HCT116 (cell line): ENCODE results near the gene ERVFRD-1. TPM values are rescaled to one million over a fixed set of nuclear protein-coding genes. Genes with fewer than 3 reads are reported as not detected.
A peak's percentile ranks its signal among the peaks of the same experiment; 100 is the strongest.
"Not testable (repeated sequence)": the region's sequence is repeated elsewhere in the genome, so short reads cannot be mapped to it uniquely, and the experiment has no call there.

ENCODE experiments used
- ATAC-seq: fragments of 200-7000 bp; cut with Tn5 transposase; 2 replicates; pipeline ENCODE4 v1.9.1; 2020; ENCODE audit warnings: mild to moderate bottlenecking, moderate library complexity
- BruUV-seq: library from RNA; stranded (reverse); fragments of 400-500 nt; replicated peaks from 2 replicates; lab custom pipeline; 2021; lab: Mats Ljungman, UMichigan
- CTCF ChIA-PET: fragments of 300-600 bp; sonication (Branson Sonifier 250); formaldehyde crosslinking; loops from one replicate; lab custom pipeline; 2021; ENCODE audit warnings: antibody characterized with exemption; lab: Charles Lee
- POLR2A ChIA-PET: fragments of 300-600, 350-600 bp; sonication (Branson Sonifier 250); formaldehyde crosslinking; loops from one replicate; lab custom pipeline; 2021; ENCODE audit warnings: antibody characterized with exemption; lab: Charles Lee
- RAD21 ChIA-PET, 2 experiments: fragments of 300-600 bp; sonication (Branson Sonifier 250); formaldehyde crosslinking; loops; one replicate each; lab custom pipeline; 2023; ENCODE audit warnings: low total read pairs in 2 of 2; ENCODE audit not compliant: uncharacterized antibody in 2 of 2, unreplicated experiment in 2 of 2, low non-redundant PET in 1 of 2; lab: Charles Lee
- DNase-seq: peaks from one replicate; pipeline ENCODE4 v3.0.0-alpha.2; 2010; ENCODE audit warnings: low read depth, low spot score
- H2AFZ ChIP-seq: fragments of 200-600 bp; shearing (Covaris generic), sonication (generic); 2 replicates; pipeline ENCODE4 v1.6.1; 2017; ENCODE audit warnings: low read depth, mixed run types, mixed read lengths, antibody characterized with exemption, low read length; ENCODE audit not compliant: poor library complexity, severe bottlenecking
- H3K27ac ChIP-seq: 2 replicates; pipeline ENCODE4 v1.5.1; 2012; ENCODE audit warnings: low read depth, low read length
- H3K27me3 ChIP-seq: fragments of 200-600 bp; sonication (generic); 2 replicates; pipeline ENCODE4 v1.6.1; 2016; ENCODE audit warnings: mixed run types, low read length, mixed read lengths; ENCODE audit not compliant: insufficient read depth
- H3K36me3 ChIP-seq, 2 experiments: fragments of 200-500 bp in 1 of 2; fragments of 200-600 bp in 1 of 2; sonication (Bioruptor generic) in 1 of 2; sonication (generic) in 1 of 2; 2 replicates each; pipeline versions ENCODE4 v1.5.1 to v1.6.1; 2014 to 2016; ENCODE audit warnings: low read length in 2 of 2, inconsistent platforms in 1 of 2, mixed read lengths in 1 of 2, mixed run types in 1 of 2; ENCODE audit not compliant: insufficient read depth in 2 of 2, control insufficient read depth in 1 of 2
- H3K4me1 ChIP-seq, 2 experiments: fragments of 200-600 bp in 1 of 2; sonication (generic) in 1 of 2; 2 replicates each; pipeline versions ENCODE4 v1.5.1 to v1.6.1; 2012 to 2017; ENCODE audit warnings: low read length in 2 of 2, inconsistent platforms in 1 of 2, mild to moderate bottlenecking in 1 of 2, mixed read lengths in 1 of 2, mixed run types in 1 of 2, moderate library complexity in 1 of 2; ENCODE audit not compliant: insufficient read depth in 2 of 2, control insufficient read depth in 1 of 2
- H3K4me2 ChIP-seq: fragments of 200-600 bp; sonication (generic); 2 replicates; pipeline ENCODE4 v1.6.1; 2017; ENCODE audit warnings: mixed run types, low read length, mixed read lengths
- H3K4me3 ChIP-seq, 2 experiments: fragments of 200-600 bp in 1 of 2; sonication (generic) in 1 of 2; replicated peaks in 1 of 2; 2 replicates each; pipeline ENCODE4 v1.5.1; 2011 to 2016; ENCODE audit warnings: low read length in 2 of 2, control low read depth in 1 of 2, low read depth in 1 of 2, mild to moderate bottlenecking in 1 of 2, mixed read lengths in 1 of 2, mixed run types in 1 of 2
- H3K79me2 ChIP-seq: fragments of 200-600 bp; sonication (generic); 2 replicates; pipeline ENCODE4 v1.6.1; 2017; ENCODE audit warnings: mild to moderate bottlenecking, mixed run types, low read length, moderate library complexity, mixed read lengths; ENCODE audit not compliant: insufficient read depth
- H3K9ac ChIP-seq: fragments of 200-600 bp; sonication (generic); 2 replicates; pipeline ENCODE4 v1.6.1; 2016; ENCODE audit warnings: low read length, mixed read lengths
- H3K9me2 ChIP-seq: fragments of 200-600 bp; sonication (generic), shearing (Covaris generic); 2 replicates; pipeline ENCODE4 v1.6.1; 2017; ENCODE audit warnings: mixed run types, mild to moderate bottlenecking, moderate library complexity; ENCODE audit not compliant: insufficient read depth
- H3K9me3 ChIP-seq, 2 experiments: fragments of 200-500 bp in 1 of 2; fragments of 200-600 bp in 1 of 2; sonication (Bioruptor generic) in 1 of 2; sonication (generic) in 1 of 2; 2 replicates each; pipeline ENCODE4 v1.6.1; 2014 to 2017; ENCODE audit warnings: low read length in 2 of 2, mixed read lengths in 2 of 2, inconsistent platforms in 1 of 2, low read depth in 1 of 2, mild to moderate bottlenecking in 1 of 2, mixed run types in 1 of 2, moderate library complexity in 1 of 2; ENCODE audit not compliant: control insufficient read depth in 1 of 2, insufficient read depth in 1 of 2
- H4K20me1 ChIP-seq: fragments of 200-600 bp; sonication (generic), shearing (Covaris generic); 2 replicates; pipeline ENCODE4 v1.6.1; 2017; ENCODE audit warnings: mixed run types, mild to moderate bottlenecking, moderate library complexity; ENCODE audit not compliant: insufficient read depth
- ATF3 ChIP-seq: IDR thresholded peaks from 2 replicates; pipeline ENCODE4 v1.6.1; 2012
- CEBPB ChIP-seq: IDR thresholded peaks from 2 replicates; pipeline ENCODE4 v1.6.1; 2012; ENCODE audit warnings: low read depth
- EGR1 ChIP-seq: IDR thresholded peaks from 2 replicates; pipeline ENCODE4 v1.6.1; 2012; ENCODE audit warnings: low read depth
- EZH2 ChIP-seq: fragments of 200-600 bp; sonication (generic); IDR thresholded peaks from 2 replicates; pipeline ENCODE4 v1.6.1; 2017; ENCODE audit warnings: antibody characterized with exemption, mixed run types
- EZH2phosphoT487 ChIP-seq: fragments of 200-600 bp; IDR thresholded peaks from 2 replicates; pipeline ENCODE4 v1.6.1; 2018; ENCODE audit warnings: antibody characterized with exemption, borderline replicate concordance
- FOSL1 ChIP-seq: IDR thresholded peaks from 2 replicates; pipeline ENCODE4 v1.6.1; 2012; ENCODE audit warnings: low read depth
- JUND ChIP-seq: IDR thresholded peaks from 2 replicates; pipeline ENCODE4 v1.6.1; 2012
- POLR2A ChIP-seq: IDR thresholded peaks from 2 replicates; pipeline ENCODE4 v1.7.0; 2011; ENCODE audit warnings: borderline replicate concordance; ENCODE audit not compliant: insufficient read depth, insufficient read length; ENCODE audit errors: extremely low read depth
- SIN3A ChIP-seq: IDR thresholded peaks from 2 replicates; pipeline ENCODE4 v1.6.1; 2012; ENCODE audit warnings: low read depth
- SRF ChIP-seq: IDR thresholded peaks from 2 replicates; pipeline ENCODE4 v1.6.1; 2012; ENCODE audit warnings: low read depth
- TCF7L2 ChIP-seq: IDR thresholded peaks from 2 replicates; pipeline ENCODE4 v1.7.0; 2011; ENCODE audit warnings: borderline replicate concordance, inconsistent platforms; ENCODE audit not compliant: insufficient read depth, insufficient read length; ENCODE audit errors: extremely low read depth
- YY1 ChIP-seq: IDR thresholded peaks from 2 replicates; pipeline ENCODE4 v1.6.1; 2011; ENCODE audit warnings: low read length, low read depth, moderate library complexity, mild to moderate bottlenecking; ENCODE audit not compliant: insufficient replicate concordance; ENCODE audit errors: extremely low read depth
- ZBTB33 ChIP-seq: IDR thresholded peaks from 2 replicates; pipeline ENCODE4 v1.6.1; 2011; ENCODE audit warnings: mild to moderate bottlenecking, low read length, moderate library complexity; ENCODE audit not compliant: insufficient replicate concordance; ENCODE audit errors: extremely low read depth
- ZNF274 ChIP-seq: fragments of 200-500 bp; sonication (Bioruptor generic); IDR thresholded peaks from 2 replicates; pipeline ENCODE4 v1.6.1; 2014; ENCODE audit warnings: mild to moderate bottlenecking, low read depth, low read length, inconsistent platforms
- intact Hi-C: fragments of 100-400 bp; cut with micrococcal nuclease; formaldehyde crosslinking; loops from 2 replicates; pipeline ENCODE4 v1.10.0; 2022
- total RNA-seq: library from RNA; stranded (reverse); gene quantifications from one replicate; pipeline ENCODE4 v1.2.1, GENCODE V29; 2021; ENCODE audit not compliant: unreplicated experiment

ERVFRD-1 gene
- total RNA-seq, 1 experiment from 2014 or later = not detected

- no peak for TF ChIP-seq FOSL1
- no peak for TF ChIP-seq ATF3
- TF ChIP-seq CEBPB = no peak
- TF ChIP-seq POLR2A = no peak
- TF ChIP-seq SRF = no peak
- no peak for TF ChIP-seq YY1
- no peak for TF ChIP-seq EZH2
- no peak for TF ChIP-seq EGR1
- TF ChIP-seq JUND = no peak
- TF ChIP-seq ZBTB33 = no peak
- no peak for TF ChIP-seq EZH2phosphoT487
- no peak for TF ChIP-seq SIN3A
- TF ChIP-seq TCF7L2 = no peak
- no peak for TF ChIP-seq ZNF274
- TF ChIP-seq, all 23 proteins: peak for 0
- Histone ChIP-seq H2AFZ (peak overlapping the region; percentile 81), H3K4me2 (peak overlapping the region; percentile 89), H3K79me2 (peaks cover 36% of the 10 kb centered on the region), H3K27me3 (no peaks in the 10 kb centered on the region), H3K27ac (peak overlapping the region; percentile 81), H3K9me2 (no peaks in the 10 kb centered on the region), H3K36me3 (no peaks in the 10 kb centered on the region), H3K9me3 (no peaks in the 10 kb centered on the region), H3K9ac (peak overlapping the region; percentile 89), H4K20me1 (peaks cover 5% of the 10 kb centered on the region; the same call in 1 of the 2 replicates), H3K4me3 (peak overlapping the region; percentile 75 to 85), H3K4me1 (peaks cover 13 to 26% of the 10 kb centered on the region in 2 experiments)
- DNase-seq (no peak), ATAC-seq (peak; percentile 12)
- CTCF ChIA-PET = interaction anchor here (0.7 to 1.6 kb wide), 8 partner anchors 13 to 483 kb away, joined by 3 to 5 read pairs (median 4); no protein-coding TSS in a partner anchor
- intact Hi-C loops = no loop called here
- BruUV-seq = TSS peak; percentile 86
- POLR2A ChIA-PET = no interaction called here
- RAD21 ChIA-PET = no interaction called here
Measured at GRCh38 chr6:11092668-11093375, 18.7 kb downstream of the ERVFRD-1 start.

- H2AFZ ChIP-seq, RAD21 ChIA-PET, ATAC-seq, H3K36me3 ChIP-seq, H3K9me3 ChIP-seq, H3K4me3 ChIP-seq, CTCF ChIA-PET, H3K4me2 ChIP-seq, BruUV-seq, H3K9me2 ChIP-seq, H3K27me3 ChIP-seq, H3K27ac ChIP-seq, DNase-seq, intact Hi-C loops, H3K9ac ChIP-seq, H4K20me1 ChIP-seq: not testable (repeated sequence)
- POLR2A ChIA-PET = interaction anchor here (0.6 kb wide), 1 partner anchor 282 kb away, joined by 3 read pairs; no protein-coding TSS in a partner anchor
- Histone ChIP-seq H3K4me1 (peaks cover 9 to 22% of the 10 kb centered on the region in 2 experiments), H3K79me2 (peaks cover 20% of the 10 kb centered on the region)
Measured at GRCh38 chr6:11091141-11091540, 20.4 kb downstream of the ERVFRD-1 start.
